HepG2 (cell line): Measurements from ENCODE around the gene LAS1L. TPM values are rescaled to one million over a fixed set of nuclear protein-coding genes. Genes with fewer than 3 reads are reported as not detected.

ENCODE experiments used
- ATAC-seq: fragments of 200-7000 bp; cut with Tn5 transposase; 3 replicates; pipeline ENCODE4 v1.9.1; 2020; ENCODE audit warnings: mild to moderate bottlenecking, moderate library complexity
- BruUV-seq: library from RNA; stranded (reverse); fragments of 400-500 nt; replicated peaks from 2 replicates; lab custom pipeline; 2021; lab: Mats Ljungman, UMichigan
- CTCF ChIA-PET: fragments of 300-600 bp; formaldehyde crosslinking; extraction: SDS; loops from one replicate; lab custom pipeline; 2021; ENCODE audit warnings: low total read pairs, inconsistent platforms, low intra/inter-chr PET ratio; lab: Yijun Ruan, JAX
- POLR2A ChIA-PET: fragments of 350-600 bp; sonication (Branson Sonifier 250); formaldehyde crosslinking; loops from one replicate; lab custom pipeline; 2020; ENCODE audit warnings: antibody characterized with exemption, inconsistent platforms; lab: Yijun Ruan, JAX
- DNase-seq: peaks from one replicate; pipeline ENCODE4 v3.0.0-alpha.2; 2015; ENCODE audit warnings: low spot score
- FAIRE-seq: peaks from 3 replicates; lab custom pipeline; 2011; peaks lifted over from hg19 to GRCh38; lab: Jason Lieb, UNC
- H2AFZ ChIP-seq: one replicate; pipeline ENCODE4 v1.6.1; 2011; ENCODE audit warnings: low read length, inconsistent platforms
- H3K27ac ChIP-seq: fragments of 300-600 bp; 3 replicates; pipeline ENCODE4 v1.8.0; 2011; ENCODE audit warnings: mixed run types, mild to moderate bottlenecking, mixed read lengths, low read length, inconsistent platforms; ENCODE audit not compliant: insufficient read depth; ENCODE audit errors: extremely low read length
- H3K27me3 ChIP-seq, 2 experiments: fragments of 200-600 bp in 1 of 2; 2 replicates in 1 of 2; 3 replicates in 1 of 2; pipeline versions ENCODE4 v1.6.0 to v1.8.0; 2011; ENCODE audit warnings: low read length in 2 of 2, mild to moderate bottlenecking in 2 of 2, moderate library complexity in 2 of 2, inconsistent platforms in 1 of 2; ENCODE audit not compliant: insufficient read depth in 2 of 2, control insufficient read depth in 1 of 2
- H3K36me3 ChIP-seq, 2 experiments: fragments of 200-600 bp in 1 of 2; replicated peaks in 1 of 2; 2 replicates in 1 of 2; 3 replicates in 1 of 2; pipeline versions ENCODE4 v1.5.1 to v1.8.0; 2011; ENCODE audit warnings: low read length in 2 of 2, inconsistent platforms in 1 of 2; ENCODE audit not compliant: insufficient read depth in 2 of 2, control insufficient read depth in 1 of 2
- H3K4me1 ChIP-seq: 2 replicates; pipeline ENCODE4 v1.5.1; 2012; ENCODE audit warnings: low read length, inconsistent platforms; ENCODE audit not compliant: insufficient read depth
- H3K4me2 ChIP-seq: 2 replicates; pipeline ENCODE4 v1.6.0; 2011; ENCODE audit warnings: low read depth, low read length, inconsistent platforms
- H3K4me3 ChIP-seq, 3 experiments: fragments of 200-600 bp in 1 of 3; sonication (generic), shearing (Covaris generic) in 1 of 3; replicated peaks in 1 of 3; 2 replicates each; pipeline ENCODE4 v1.5.1; 2011 to 2016; ENCODE audit warnings: low read length in 3 of 3, inconsistent platforms in 2 of 3, low read depth in 2 of 3, mild to moderate bottlenecking in 2 of 3, control low read depth in 1 of 3, mixed read lengths in 1 of 3; ENCODE audit not compliant: insufficient read depth in 1 of 3
- H3K79me2 ChIP-seq: one replicate; pipeline ENCODE4 v1.6.1; 2011; ENCODE audit warnings: low read length, inconsistent platforms; ENCODE audit not compliant: insufficient read depth
- H3K9ac ChIP-seq: 2 replicates; pipeline ENCODE4 v1.6.0; 2011; ENCODE audit warnings: mild to moderate bottlenecking, low read depth, low read length, inconsistent platforms; ENCODE audit not compliant: insufficient read depth
- H3K9me3 ChIP-seq: 2 replicates; pipeline ENCODE4 v1.5.1; 2012; ENCODE audit warnings: mild to moderate bottlenecking, low read length
- H4K20me1 ChIP-seq: 2 replicates; pipeline ENCODE4 v1.6.0; 2011; ENCODE audit warnings: inconsistent platforms, mild to moderate bottlenecking, low read length, moderate library complexity; ENCODE audit not compliant: insufficient read depth
- CREB1 ChIP-seq, 2 experiments: fragments of 450-650 bp in 1 of 2; IDR thresholded peaks; 2 replicates each; pipeline ENCODE4 v1.6.1; 2016 to 2017; ENCODE audit warnings: control low read depth in 1 of 2, mild to moderate bottlenecking in 1 of 2, missing compliant biosample characterization in 1 of 2, missing genetic modification characterization in 1 of 2
- HNRNPK ChIP-seq: fragments of 200-400 bp; formaldehyde crosslinking; IDR thresholded peaks from 2 replicates; pipeline ENCODE4 v1.6.1; 2018; ENCODE audit warnings: low read length, low read depth, moderate library complexity, mild to moderate bottlenecking; ENCODE audit not compliant: poor library complexity, severe bottlenecking
- KDM5B ChIP-seq: sonication (generic); formaldehyde crosslinking; IDR thresholded peaks from 2 replicates; pipeline ENCODE4 v1.4.0; 2020; ENCODE audit warnings: missing genetic modification reagents, mild to moderate bottlenecking, borderline replicate concordance
- KMT2B ChIP-seq: IDR thresholded peaks from 2 replicates; pipeline ENCODE4 v1.6.1; 2016; ENCODE audit warnings: missing genetic modification reagents, missing compliant biosample characterization
- PITX1 ChIP-seq: sonication (generic); formaldehyde crosslinking; IDR thresholded peaks from 2 replicates; pipeline ENCODE4 v1.5.1; 2020; ENCODE audit warnings: mild to moderate bottlenecking, missing genetic modification reagents
- POLR2AphosphoS2 ChIP-seq: IDR thresholded peaks from 2 replicates; pipeline ENCODE4 v1.6.1; 2011; ENCODE audit warnings: low read depth, low read length, improper control_type of control experiment
- RBFOX2 ChIP-seq: fragments of 200-400 bp; formaldehyde crosslinking; IDR thresholded peaks from 2 replicates; pipeline ENCODE4 v1.6.1; 2017; ENCODE audit warnings: low read depth, mild to moderate bottlenecking, low read length
- SNRNP70 ChIP-seq: fragments of 200-400 bp; formaldehyde crosslinking; IDR thresholded peaks from 2 replicates; pipeline ENCODE4 v1.6.1; 2017; ENCODE audit warnings: mild to moderate bottlenecking, low read depth, low read length, moderate library complexity
- ZBTB2 ChIP-seq: sonication (generic); formaldehyde crosslinking; IDR thresholded peaks from 2 replicates; pipeline ENCODE4 v1.8.0; 2022; ENCODE audit warnings: low read depth, missing genetic modification reagents
- ZHX1 ChIP-seq: sonication (generic); formaldehyde crosslinking; IDR thresholded peaks from 2 replicates; pipeline ENCODE4 v1.8.1; 2022; ENCODE audit warnings: low read depth, mild to moderate bottlenecking, missing genetic modification reagents
- ZKSCAN8 ChIP-seq: IDR thresholded peaks from 2 replicates; pipeline ENCODE4 v1.6.1; 2016; ENCODE audit warnings: borderline replicate concordance, missing genetic modification reagents, missing compliant biosample characterization
- ZNF362 ChIP-seq: sonication (generic); formaldehyde crosslinking; IDR thresholded peaks from 2 replicates; pipeline ENCODE4 v1.4.0; 2020; ENCODE audit warnings: missing genetic modification reagents, mild to moderate bottlenecking, borderline replicate concordance
- ZNF790 ChIP-seq: sonication (generic); formaldehyde crosslinking; IDR thresholded peaks from 2 replicates; pipeline ENCODE4 v1.8.0; 2022; ENCODE audit warnings: missing genetic modification reagents, mild to moderate bottlenecking, borderline replicate concordance
- WGBS: methylation state at CpG from one replicate; pipeline ENCODE4 v1.1.6; 2017; ENCODE audit warnings: low lambda C conversion rate; 5-methylcytosine and 5-hydroxymethylcytosine counted together
- in situ Hi-C: cut with HindIII; loops from 2 replicates; pipeline ENCODE4 v1.10.0; 2017; ENCODE audit warnings: low pct_unique_long_range_greater_than_20kb; ENCODE audit not compliant: extremely low pct_ligation_motif_present
- intact Hi-C: fragments of 100-400 bp; cut with micrococcal nuclease; formaldehyde crosslinking; loops from one replicate; pipeline ENCODE4 v1.10.0; 2022; ENCODE audit not compliant: unreplicated experiment
- polyA plus RNA-seq, 8 experiments: library from polyadenylated mRNA; depleted of rRNA in 3 of 8; stranded (reverse) in 7 of 8; unstranded in 1 of 8; fragments of >200 nt; fragmentation: Illumina TruSeq in 4 of 8; extraction: Trizol in 4 of 8; gene quantifications; 2 replicates each; pipeline versions ENCODE4 v1.2.1 to v1.2.3, GENCODE V29; 2011 to 2016; ENCODE audit warnings: low read depth in 4 of 8, missing spikeins in 1 of 8, mixed read lengths in 1 of 8; ENCODE audit not compliant: insufficient read depth in 1 of 8
- total RNA-seq, 5 experiments: library from RNA; depleted of rRNA; stranded (reverse); fragments of >200 nt; fragmentation: Illumina TruSeq; extraction: Trizol; gene quantifications; 2 replicates each; pipeline ENCODE4 v1.2.3, GENCODE V29; 2016; ENCODE audit warnings: low read depth in 1 of 5

LAS1L gene
- total and polyA plus RNA-seq, 2 of the 13 experiments (the other 11 are each of a cell fraction or from before 2014, with no cell fraction given) = 18.1 to 33.3 TPM

GRCh38 chrX:65551086-65551485 lies 16.5 kb upstream of the LAS1L start (continued):
- TF ChIP-seq KDM5B (CRISPR knock-in tag) (no peak), PITX1 (CRISPR knock-in tag) (no peak), ZHX1 (CRISPR knock-in tag) (no peak)

- POLR2A ChIA-PET = no interaction called here
- WGBS = 0% methylated on average over 1 of the region's 1 CpG
- Histone ChIP-seq H4K20me1 (no peaks in the 10 kb centered on the region), H3K4me2 (no peak overlapping the region), H2AFZ (no peak overlapping the region), H3K9ac (no peak overlapping the region), H3K27me3 (no peaks in the 10 kb centered on the region), H3K4me1 (no peaks in the 10 kb centered on the region), H3K9me3 (no peaks in the 10 kb centered on the region), H3K27ac (no peak overlapping the region), H3K79me2 (no peaks in the 10 kb centered on the region), H3K36me3 (no peaks in the 10 kb centered on the region), H3K4me3 (no peak overlapping the region)
- in situ Hi-C loops (no loop called here), intact Hi-C loops (no loop called here)
- ATAC-seq (no peak), FAIRE-seq (no peak), DNase-seq (no peak)
- CTCF ChIA-PET = no interaction called here
- no TSS peak for BruUV-seq
- TF ChIP-seq ZKSCAN8 (CRISPR knock-in tag) (no peak), ZBTB2 (no peak), CREB1 (IDR thresholded peaks at IDR 0.05) (no peak), CREB1 (CRISPR knock-in tag; IDR thresholded peaks at IDR 0.05) (no peak), ZNF790 (no peak), HNRNPK (no peak), KMT2B (CRISPR knock-in tag) (no peak), POLR2AphosphoS2 (no peak), RBFOX2 (no peak), SNRNP70 (no peak), ZNF362 (CRISPR knock-in tag) (no peak)
These were observed 10.9 kb upstream of the LAS1L start for GRCh38 chrX:65545456-65545855.
